Stimulated activated CD4-positive, alpha-beta T cell treated with anti-CD3 and anti-CD28 coated beads, Interleukin-4, amount 100 ng/mL, for 4 hours (primary cell): Measurements from ENCODE around the gene SIPA1L2.
"Not testable (repeated sequence)": the region's sequence is repeated elsewhere in the genome, so short reads cannot be mapped to it uniquely, and the experiment has no call there.

ENCODE experiments used
- DNase-seq, 2 experiments: peaks; one replicate each; pipeline ENCODE4 v3.0.0-alpha.2; 2020

Gene SIPA1L2

DNA sequence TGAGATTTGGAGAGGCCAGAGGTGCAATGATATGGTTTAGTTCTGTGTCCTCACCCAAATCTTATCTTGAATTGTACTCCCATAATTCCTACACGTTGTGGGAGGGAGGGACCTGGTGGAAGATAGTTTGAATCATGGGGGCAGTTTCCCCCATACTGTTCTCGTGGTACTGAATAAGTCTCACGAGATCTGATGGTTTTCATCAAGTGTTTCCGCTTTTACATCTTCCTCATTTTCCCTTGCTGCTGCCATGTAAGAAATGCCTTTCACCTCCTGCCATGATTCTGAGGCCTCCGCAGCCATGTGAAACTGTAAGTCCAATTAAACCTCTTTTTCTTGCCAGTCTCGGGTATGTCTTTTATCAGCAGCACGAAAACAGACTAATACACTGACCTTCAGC lies 17.1 kb downstream of the SIPA1L2 start:
- not testable (repeated sequence) for DNase-seq

DNA sequence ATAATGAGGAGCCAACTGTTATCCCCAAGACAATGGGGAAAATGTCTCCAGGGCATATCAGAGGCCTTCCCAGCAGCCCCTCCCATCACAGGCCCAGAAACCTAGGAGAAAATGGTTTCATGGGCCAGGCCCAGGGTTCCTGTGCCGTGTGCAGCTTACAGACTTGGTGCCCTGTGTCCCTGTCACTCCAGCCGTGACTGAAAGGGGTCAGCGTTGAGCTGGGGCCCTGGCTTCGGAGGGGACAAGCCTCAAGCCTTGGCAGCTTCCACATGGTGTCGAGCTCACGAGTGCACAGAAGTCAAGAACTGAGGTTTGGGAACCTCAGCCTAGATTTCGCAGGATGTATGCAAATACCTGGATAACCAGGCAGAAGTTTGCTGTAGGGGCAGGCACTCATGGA lies 18.1 kb downstream of the SIPA1L2 start:
- DNase-seq: no peak

DNA sequence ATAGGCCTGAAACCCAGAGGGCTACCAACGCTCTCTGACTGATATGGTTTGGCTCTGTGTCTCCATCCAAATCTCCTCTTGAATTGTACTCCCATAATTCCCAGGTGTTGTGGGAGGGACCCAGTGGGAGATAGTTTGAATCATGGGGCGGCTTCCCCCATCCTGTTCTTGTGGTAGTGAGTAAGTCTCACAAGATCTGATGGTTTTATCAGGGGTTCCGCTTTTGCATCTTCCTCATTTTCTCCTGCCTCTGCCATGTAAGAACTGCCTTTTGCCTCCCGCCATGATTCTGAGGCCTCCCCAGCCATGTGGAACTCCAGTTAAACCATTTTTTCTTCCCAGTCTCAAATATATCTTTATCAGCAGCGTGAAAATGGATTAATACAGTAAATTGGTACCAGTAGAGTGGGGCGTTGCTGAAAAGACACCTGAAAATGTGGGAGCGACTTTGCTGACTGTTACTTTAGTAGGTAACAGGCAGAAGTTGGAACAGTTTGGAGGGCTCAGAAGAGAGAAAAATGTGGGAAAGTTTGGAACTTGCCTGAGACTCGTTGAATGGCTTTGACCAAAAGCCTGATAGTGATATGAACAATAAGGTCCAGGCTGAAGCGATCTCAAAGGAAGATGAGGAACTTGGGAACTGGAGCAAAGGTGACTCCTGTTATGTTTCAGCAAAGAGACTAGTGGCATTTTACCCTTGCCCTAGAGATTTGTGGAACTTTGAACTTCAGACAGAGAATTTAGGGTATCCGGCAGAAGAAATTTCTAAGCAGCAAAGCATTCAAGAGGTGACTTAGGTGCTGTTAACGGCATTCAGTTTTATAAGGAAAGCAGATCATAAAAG lies 18.8 kb downstream of the SIPA1L2 start:
- DNase-seq: not testable (repeated sequence)

DNA sequence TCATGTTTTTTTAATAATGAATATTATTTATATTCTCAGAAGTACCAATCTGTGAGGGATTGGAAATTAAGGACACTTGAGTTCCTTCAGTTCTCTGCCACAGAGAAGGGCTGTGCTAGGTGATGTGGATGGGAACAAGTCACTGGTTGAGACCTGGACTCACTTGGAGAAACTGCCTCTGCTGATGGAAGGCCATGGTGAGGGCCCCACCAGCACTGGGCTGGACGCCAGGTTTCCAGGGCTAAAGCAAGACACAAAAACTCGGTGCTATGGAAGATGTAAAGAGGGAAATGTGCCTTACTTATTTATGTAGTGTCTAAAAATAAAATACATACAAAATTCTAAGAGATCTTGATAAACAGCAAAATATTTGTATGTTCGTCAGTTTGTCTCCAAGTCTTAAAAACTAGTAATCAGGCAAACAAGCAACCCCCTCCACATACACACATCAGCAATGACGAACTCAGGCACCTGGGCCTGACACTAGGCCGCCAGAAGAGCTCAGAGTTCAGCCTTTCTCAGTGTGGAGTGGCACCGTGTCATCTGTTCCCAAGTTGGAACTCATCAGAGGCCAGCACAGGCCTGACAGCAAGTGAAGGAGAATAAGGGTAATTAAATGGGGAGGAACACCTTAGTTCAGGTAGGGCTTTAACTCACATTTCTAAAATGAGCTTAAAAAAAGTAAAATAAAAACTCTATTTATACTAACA lies 19.6 kb downstream of the SIPA1L2 start:
- DNase-seq: no peak

DNA sequence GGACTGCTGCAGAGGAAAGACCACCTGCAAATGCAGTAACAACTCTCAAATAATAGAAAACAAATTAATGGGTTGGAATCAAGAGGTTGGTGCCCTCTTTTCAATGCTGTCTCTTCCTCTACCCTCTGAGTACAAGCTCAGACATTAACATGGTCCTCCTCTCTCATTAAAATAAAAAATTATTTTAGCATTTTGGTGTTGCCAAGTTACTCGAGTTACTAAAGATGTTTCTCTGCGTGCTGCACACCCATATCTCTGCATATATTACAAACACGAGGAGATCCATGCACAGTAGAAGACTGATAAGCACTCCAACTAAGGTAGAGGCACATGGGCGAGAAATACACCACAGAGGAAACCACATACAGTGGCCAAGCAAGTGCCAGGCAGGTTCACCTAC lies 21.5 kb downstream of the SIPA1L2 start:
- no peak for DNase-seq

DNA sequence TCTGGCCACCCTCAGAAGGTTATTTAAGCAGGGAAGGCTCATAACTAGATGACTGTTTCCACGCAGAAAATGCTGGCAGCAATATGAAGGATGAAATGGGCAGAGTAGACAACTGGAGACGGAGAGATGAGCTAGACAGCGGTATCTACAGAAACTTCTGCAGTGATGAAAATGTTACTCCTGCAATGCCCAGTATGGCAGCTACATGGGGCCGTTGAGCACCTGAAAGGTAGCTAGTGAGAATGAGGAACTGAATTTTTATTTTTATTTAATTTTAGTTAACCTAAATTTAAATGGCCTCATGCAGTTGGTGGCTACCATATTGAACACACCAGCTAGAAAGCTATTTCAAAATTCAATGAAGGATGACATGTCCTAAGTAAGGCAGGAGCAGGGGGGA lies 27.3 kb downstream of the SIPA1L2 start:
- no peak for DNase-seq

DNA sequence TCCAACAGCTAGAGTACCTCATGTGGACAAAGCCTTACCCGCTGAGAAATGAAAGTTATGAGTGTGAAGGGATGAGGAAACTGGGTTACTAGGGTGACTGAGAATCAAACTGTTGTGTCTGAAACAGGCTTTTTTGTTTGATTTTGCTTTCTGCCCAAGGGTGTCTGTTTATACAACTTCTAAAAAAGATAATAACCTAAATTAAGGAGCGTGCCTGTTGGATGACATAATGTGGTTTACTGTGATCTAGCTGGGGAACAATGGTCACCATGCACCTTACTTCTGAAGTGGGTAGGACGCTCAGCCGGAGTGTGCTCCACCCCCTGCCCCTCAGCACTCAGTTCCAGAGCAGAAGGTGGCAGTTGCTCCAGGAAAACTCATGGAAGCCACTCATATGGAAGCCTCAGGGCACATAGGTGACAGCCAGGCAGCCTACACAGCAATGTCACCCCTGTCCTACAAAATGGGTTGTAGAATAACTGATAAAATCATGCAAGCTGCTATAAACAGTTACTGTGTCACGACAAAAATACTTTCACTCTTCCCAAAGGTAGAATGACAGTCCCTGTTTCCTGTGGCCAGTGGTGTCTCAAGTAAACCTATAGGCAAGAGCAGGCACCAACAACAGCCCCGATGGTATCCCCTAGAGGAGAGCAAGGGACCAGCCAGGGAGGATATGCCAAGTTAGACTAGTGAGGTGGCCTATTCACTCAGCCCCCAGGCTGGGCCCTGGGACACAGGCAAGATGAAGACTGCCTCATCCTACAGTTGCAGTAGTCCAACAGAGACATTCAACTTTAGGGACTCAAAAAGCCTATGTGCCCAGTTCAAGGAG lies 29.3 kb downstream of the SIPA1L2 start:
- DNase-seq: no peak

DNA sequence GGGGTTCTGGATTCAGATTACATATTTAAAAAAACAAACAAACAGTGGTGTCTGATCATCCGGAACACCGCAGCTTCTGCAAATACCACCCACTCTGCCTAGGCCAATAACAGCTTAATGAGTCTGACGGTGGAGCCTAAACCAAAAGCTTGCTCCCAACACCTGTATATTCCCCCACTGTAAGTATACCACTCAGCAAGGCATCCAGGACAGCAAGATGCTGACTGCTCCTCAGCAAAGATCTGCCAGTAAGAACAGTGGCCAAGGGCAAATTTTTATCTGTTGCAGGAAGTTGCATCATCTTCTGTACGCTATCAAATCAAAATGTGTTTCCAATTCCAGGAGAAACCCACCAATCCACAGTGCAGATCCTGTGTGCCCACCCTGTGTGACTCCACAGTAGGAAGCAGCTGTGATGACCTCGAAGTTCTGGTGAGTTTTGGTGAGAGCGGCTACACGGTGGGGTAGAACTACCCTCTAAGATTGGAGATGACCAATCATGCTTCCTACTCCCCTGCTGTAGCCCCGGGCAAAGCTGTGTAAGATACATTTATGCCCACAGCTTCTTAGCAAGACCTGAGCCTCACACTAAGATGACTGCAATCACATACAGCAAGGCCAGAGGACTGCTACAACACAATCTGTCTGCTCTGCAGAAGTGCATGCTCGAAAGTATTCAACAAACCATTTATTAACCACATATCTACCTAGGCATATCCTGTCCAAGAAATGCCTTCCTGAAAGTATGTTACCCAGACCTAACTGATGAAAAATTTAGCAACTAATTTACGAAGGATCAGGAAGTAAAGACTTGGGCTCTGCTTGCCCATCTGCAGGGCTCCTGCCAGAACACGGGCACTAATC lies 30.5 kb downstream of the SIPA1L2 start:
- no peak for DNase-seq

DNA sequence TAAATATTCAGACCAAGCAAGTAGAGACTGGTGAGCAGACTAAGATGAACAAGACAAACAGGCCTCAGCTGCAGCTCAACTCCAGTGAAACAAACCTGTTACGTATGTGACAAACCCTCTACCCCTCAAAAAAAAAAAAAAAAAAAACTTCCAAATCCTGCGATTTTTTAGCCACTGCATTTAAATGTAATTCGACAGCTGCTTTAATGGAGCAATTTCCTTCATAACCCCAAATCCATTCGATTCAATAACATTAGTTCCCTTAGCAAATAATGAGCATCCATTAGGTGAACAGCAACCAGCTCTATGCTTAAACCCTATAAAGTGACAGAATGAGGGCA lies 31.1 kb downstream of the SIPA1L2 start:
- no peak for DNase-seq

DNA sequence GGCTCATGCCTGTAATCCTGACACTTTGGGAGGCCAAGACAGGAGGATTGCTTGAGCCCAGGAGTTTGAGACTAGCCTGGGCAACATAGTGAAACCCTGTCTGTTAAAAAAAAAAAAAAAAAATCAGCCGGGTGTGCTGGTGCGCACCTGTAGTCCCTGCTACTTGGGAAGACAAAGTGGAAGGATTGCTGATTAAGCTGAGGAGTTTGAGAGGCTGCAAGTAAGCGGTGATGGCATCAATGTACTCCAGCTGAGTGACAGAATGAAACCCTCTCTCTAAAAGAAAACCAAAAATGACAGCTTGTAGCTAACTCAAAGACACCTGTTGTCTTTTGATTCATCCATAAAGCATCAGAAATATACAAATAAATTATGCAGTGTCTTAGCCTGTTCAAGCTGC lies 31.8 kb downstream of the SIPA1L2 start:
- DNase-seq: no peak

DNA sequence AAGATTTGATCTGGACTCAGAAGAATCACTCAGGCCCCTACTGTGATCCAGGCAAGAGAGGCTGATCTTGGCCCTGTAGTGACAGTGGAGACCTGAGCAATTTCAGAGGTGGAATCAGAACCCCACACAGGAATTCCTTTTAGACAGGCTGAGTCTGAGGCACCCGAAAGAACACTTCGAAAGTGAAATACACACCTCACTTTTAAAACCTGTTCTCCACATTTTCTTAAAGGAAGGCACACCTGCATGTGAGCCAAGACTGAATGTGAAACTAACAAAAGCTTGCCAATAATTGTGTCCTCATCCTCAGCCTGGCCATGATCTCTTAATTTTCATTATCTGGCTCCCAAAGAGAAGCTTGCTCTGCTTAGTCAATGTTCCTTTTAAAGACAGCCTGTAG lies 32.2 kb downstream of the SIPA1L2 start:
- no peak for DNase-seq

DNA sequence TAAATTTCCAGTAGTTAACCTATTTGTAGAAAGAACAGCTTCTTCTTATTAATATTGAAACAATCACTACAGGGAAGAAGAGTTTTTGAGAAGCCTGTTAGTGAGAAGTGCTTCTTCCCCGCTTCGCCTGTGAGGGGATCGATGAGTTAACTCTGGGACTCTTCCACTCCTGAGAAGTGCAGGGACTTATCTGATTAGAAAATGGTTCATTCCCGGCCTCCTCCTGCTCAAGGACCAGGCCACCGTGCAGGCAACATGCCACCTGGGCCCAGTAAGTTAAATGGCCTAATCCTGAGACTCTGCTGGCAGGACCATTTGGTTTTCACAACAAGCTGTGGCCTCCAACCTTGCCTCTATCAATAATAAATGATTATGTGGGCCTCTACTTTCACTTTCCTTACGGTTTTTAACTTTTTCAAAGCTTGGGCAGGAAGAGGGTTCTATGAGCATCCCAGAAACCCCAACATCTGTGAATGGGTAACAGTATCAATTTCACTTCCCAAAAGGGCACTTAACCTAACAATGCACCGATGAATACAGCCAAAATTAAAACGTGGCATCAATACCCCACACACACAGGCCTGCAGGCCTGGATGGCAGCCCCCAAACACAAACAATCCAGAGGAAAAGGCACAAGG lies 33.1 kb downstream of the SIPA1L2 start:
- no peak for DNase-seq

DNA sequence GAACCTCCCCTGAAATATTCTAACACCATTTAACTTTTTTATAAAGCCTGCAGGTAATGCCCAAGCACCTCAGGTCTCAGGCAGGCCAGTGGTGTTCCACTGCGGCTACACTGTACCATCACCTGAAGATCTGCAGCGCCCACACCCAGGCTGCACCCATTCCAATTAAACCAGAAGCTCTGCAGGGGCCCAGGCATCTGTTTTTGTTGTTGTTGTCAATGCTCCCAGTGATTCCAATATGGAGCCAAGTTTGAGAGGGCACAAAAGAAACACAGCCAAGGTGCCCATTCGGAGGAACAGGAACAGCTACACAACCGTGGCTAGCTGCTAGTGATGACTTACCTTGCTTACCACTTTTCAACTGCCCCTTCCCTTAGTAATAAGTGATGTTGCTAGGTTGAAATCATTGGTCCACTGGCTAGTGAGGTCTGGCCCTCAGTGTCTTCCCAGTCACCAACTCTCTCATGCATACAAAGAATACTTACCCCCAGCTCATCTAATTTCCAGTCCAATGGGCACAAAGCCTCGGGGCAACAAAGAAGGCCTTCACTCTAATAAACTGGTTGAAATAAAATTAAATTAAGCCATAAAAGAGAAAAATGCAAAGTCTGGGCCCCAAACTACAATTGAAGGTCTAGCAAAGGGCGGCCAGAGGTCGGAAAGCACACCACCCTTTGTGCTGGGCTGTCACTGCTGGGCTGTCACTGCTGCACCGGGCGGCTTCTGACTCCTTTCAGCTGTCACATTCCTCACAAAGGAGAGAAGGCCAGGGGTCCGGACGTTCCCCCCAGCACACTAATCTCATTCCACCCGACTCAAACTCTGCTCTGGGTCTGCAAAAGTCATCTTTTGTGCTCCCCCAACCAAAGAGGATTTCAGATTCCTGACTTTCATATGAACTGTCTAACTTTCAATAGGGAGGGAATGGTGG lies 34.9 kb downstream of the SIPA1L2 start:
- DNase-seq: no peak

DNA sequence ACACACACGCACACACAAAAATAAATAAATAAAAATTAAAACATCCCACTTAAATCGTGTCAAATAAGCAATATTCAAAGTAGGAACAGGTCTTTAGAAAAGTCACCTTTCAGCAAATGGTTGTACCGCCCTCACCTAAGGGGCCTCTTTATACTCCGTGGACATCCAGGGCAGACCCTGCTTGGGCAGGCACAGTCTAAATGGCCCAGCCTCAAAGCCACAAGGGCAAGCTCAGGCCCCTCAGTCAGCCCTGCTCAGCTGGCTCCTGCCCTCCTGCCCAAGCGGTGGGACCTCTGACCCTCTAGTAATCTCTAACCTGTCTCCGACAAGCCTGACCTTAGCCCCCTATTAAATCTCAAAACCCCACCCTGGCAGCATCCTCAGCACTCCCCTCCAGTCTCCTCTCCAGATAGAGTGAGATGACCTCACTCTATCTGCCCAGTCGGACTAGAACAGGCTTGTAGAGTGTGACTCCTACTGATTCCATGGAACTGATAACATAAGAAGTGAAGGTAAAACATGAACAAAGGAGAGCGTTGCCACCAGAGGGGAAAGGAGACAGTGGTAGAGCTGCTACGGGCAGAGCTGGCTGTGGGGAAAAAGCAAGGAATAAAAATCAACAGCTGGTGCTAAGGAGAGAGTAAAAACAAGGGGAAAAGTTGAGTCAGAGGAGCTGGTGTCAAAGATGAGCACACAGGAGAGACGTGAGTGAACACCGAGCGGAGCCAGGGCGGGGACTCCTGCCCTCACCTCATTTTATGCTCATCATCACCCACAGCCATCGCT lies 36.0 kb downstream of the SIPA1L2 start:
- DNase-seq: no peak

DNA sequence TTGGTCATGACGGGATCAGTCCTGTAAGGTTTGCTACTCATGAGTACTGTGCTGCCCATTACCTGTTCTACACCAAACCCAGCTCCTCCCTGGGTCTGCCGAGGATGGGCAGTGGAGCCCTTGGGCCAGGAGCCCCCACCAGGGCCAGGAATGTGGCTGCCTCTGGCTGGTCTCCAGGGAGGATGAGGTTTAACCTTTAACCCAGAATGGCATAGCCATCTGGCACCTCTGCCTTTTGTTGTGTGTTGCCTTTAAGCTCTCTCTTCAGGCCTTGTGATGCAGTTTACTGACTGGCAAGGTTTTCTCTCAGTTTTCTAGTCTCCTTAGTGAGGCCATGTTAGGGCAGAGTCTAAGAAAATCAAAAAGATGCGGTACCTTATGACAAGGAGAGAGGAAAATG lies 38.6 kb downstream of the SIPA1L2 start:
- no peak for DNase-seq

DNA sequence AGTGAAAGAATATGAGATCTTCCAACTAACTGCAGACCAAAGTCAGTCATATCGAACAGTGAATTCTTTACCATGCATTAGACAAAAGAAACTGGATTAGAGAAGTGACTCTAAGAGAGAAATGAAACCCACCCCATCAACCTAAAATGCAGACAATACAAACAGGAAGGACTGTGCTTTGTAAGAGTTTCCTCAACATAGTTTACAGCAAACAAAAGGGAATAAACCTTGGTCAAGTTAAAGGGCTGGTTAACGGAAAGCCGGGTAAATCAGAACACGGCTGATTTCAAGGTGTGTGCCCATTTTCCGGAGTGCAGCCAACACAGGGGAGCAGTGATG lies 39.2 kb downstream of the SIPA1L2 start:
- no peak for DNase-seq

DNA sequence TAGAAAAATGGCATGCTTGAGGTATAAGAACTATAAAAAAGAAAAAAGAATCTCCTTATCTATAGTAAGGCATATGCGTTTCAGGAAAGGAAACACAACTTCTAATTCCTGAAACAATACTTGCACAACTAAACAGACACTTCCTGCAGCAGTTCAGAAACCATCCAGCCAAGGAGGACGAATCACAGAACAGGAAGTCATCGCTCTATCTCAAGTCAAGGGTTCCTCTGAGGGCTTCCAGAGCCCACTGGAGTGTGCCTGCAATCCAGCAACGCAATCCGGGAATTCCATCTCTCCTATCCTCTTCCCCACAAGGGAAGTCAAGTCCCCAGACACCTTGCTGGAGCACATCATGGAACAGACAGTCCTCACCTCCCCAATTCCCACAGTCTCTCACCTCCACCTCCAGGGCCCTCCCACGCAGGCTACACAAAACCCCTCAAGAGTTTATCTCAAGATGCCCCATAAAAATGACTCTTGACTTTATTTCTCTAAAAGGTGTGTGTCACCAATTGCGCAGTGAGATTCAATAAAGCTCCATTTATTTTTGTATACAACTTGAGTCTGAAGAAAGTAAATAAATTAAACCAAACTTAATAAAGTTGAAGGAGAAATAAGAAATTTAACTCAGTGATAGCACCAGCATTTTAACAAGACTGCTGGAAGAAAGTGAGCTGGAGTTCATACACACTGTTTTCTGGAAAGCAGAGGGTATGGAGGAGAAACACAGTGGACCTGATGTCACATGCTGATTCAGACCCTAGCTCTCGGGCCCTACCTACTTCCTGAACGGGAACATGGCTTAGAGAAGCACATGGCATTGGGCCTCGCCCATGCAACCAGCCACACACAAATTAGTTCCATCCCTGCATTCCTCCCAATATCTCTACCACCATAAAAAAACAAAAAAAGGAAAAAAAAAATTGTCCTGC lies 39.9 kb downstream of the SIPA1L2 start:
- DNase-seq: no peak

DNA sequence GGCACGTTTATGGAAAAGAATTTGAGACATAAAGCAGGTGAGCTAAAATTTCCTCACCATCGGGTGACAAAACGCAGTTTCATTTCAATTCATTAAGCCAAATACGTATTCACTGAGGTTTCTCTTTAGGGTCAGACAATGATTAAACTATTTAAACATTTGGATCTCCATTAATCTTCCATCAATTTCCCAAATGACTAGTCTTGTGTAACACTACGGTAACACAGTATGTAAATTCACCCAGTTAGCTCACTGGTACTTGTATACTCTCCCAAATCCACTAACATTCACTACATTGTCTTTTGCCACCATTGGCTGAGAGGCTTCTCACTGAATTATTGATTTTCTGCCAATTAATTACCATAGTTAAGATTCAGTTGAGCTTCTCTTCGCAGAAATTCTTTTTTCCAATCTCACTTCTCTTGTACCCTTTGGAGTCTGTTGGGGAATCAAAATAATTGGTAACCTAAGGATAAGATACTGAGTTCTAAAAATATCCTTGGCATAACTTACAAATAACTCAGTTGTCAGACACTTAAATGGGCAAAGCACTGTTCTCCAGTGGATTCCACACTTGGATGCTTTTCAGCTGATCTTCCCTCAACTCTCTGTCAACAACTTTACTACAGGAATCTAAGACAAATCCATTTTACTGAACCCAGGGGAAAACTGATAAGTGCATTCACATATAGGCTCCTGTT lies 40.7 kb downstream of the SIPA1L2 start:
- no peak for DNase-seq
